Ishikawa (cell line): ENCODE measurements around the gene THSD4.

Experiments used
- CREB1 ChIP-seq: IDR thresholded peaks from 2 replicates; pipeline ENCODE4 v1.6.1; 2012; ENCODE audit warnings: low read depth
- MAX ChIP-seq: IDR thresholded peaks from 2 replicates; pipeline ENCODE4 v1.6.1; 2012
- RAD21 ChIP-seq: IDR thresholded peaks from 2 replicates; pipeline ENCODE4 v1.6.1; 2012; ENCODE audit warnings: low read depth
- REST ChIP-seq: IDR thresholded peaks from 2 replicates; pipeline ENCODE4 v1.6.1; 2012; ENCODE audit warnings: low read depth, mild to moderate bottlenecking
- USF1 ChIP-seq: IDR thresholded peaks from 2 replicates; pipeline ENCODE4 v1.6.1; 2012

GRCh38 chr15:71345186-71345585 is 229.9 kb downstream of the THSD4 start:
- TF ChIP-seq MAX (no peak), CREB1 (no peak), REST (no peak), USF1 (no peak), RAD21 (no peak)
